HCT116 (cell line): Measurements from ENCODE around the gene PTPN2.

ENCODE experiments used
- CEBPB ChIP-seq: IDR thresholded peaks from 2 replicates; pipeline ENCODE4 v1.6.1; 2012; ENCODE audit warnings: low read depth
- EZH2phosphoT487 ChIP-seq: fragments of 200-600 bp; IDR thresholded peaks from 2 replicates; pipeline ENCODE4 v1.6.1; 2018; ENCODE audit warnings: antibody characterized with exemption, borderline replicate concordance
- POLR2A ChIP-seq: IDR thresholded peaks from 2 replicates; pipeline ENCODE4 v1.7.0; 2011; ENCODE audit warnings: borderline replicate concordance; ENCODE audit not compliant: insufficient read depth, insufficient read length; ENCODE audit errors: extremely low read depth
- ZNF274 ChIP-seq: fragments of 200-500 bp; sonication (Bioruptor generic); IDR thresholded peaks from 2 replicates; pipeline ENCODE4 v1.6.1; 2014; ENCODE audit warnings: mild to moderate bottlenecking, low read depth, low read length, inconsistent platforms
- TF ChIP-seq, protein P1 (sequence below), 3 experiments: fragments of 200-600 bp in 1 of 3; sonication (generic) in 1 of 3; IDR thresholded peaks in 2 of 3; conservative IDR thresholded peaks in 1 of 3; 2 replicates each; pipeline ENCODE4 v1.5.1; 2012 to 2017; ENCODE audit warnings: low read depth in 2 of 3, low read length in 2 of 3, antibody characterized with exemption in 1 of 3, borderline replicate concordance in 1 of 3, control low read depth in 1 of 3, mild to moderate bottlenecking in 1 of 3, mixed read lengths in 1 of 3, mixed run types in 1 of 3, moderate library complexity in 1 of 3; ENCODE audit not compliant: insufficient read depth in 1 of 3
- TF ChIP-seq, protein P2 (sequence below): IDR thresholded peaks from 2 replicates; pipeline ENCODE4 v1.6.1; 2012; ENCODE audit warnings: low read depth
- TF ChIP-seq, protein P3 (sequence below): IDR thresholded peaks from 2 replicates; pipeline ENCODE4 v1.6.1; 2012

DNA sequence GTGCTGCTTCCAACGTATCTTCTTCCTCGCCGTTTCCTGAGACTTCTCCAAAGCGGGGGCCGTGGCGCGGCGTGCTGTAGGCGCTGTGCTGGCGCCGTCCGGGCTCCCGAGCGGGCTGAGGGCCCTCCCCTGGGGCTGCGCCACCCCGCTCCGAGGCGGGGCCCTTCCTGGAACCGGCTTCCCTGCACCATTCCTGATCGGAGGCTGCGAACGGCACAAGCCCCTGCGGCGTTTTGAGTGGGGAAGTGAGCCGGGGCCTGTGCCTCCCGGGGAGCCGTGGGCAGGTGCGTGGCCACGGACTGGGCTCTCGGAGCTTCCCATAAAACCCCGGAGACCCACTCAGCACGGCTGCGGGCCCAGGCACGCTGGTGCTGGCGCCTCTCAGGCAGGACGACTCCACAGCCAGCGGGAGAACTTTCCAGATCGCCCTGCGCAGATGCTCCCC, 106.5 kb downstream of the PTPN2 start:
- TF ChIP-seq, protein P1, sequence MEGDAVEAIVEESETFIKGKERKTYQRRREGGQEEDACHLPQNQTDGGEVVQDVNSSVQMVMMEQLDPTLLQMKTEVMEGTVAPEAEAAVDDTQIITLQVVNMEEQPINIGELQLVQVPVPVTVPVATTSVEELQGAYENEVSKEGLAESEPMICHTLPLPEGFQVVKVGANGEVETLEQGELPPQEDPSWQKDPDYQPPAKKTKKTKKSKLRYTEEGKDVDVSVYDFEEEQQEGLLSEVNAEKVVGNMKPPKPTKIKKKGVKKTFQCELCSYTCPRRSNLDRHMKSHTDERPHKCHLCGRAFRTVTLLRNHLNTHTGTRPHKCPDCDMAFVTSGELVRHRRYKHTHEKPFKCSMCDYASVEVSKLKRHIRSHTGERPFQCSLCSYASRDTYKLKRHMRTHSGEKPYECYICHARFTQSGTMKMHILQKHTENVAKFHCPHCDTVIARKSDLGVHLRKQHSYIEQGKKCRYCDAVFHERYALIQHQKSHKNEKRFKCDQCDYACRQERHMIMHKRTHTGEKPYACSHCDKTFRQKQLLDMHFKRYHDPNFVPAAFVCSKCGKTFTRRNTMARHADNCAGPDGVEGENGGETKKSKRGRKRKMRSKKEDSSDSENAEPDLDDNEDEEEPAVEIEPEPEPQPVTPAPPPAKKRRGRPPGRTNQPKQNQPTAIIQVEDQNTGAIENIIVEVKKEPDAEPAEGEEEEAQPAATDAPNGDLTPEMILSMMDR (IDR thresholded peaks at IDR 0.05 in 2 of 3, conservative IDR thresholded peaks at IDR 0.05 in 1 of 3; ENCODE audit: borderline replicate concordance in 1 of 3, insufficient read depth in 1 of 3, low read depth in 2 of 3, low read length in 2 of 3): no peak
- no peak for TF ChIP-seq EZH2phosphoT487
- TF ChIP-seq, protein P2, sequence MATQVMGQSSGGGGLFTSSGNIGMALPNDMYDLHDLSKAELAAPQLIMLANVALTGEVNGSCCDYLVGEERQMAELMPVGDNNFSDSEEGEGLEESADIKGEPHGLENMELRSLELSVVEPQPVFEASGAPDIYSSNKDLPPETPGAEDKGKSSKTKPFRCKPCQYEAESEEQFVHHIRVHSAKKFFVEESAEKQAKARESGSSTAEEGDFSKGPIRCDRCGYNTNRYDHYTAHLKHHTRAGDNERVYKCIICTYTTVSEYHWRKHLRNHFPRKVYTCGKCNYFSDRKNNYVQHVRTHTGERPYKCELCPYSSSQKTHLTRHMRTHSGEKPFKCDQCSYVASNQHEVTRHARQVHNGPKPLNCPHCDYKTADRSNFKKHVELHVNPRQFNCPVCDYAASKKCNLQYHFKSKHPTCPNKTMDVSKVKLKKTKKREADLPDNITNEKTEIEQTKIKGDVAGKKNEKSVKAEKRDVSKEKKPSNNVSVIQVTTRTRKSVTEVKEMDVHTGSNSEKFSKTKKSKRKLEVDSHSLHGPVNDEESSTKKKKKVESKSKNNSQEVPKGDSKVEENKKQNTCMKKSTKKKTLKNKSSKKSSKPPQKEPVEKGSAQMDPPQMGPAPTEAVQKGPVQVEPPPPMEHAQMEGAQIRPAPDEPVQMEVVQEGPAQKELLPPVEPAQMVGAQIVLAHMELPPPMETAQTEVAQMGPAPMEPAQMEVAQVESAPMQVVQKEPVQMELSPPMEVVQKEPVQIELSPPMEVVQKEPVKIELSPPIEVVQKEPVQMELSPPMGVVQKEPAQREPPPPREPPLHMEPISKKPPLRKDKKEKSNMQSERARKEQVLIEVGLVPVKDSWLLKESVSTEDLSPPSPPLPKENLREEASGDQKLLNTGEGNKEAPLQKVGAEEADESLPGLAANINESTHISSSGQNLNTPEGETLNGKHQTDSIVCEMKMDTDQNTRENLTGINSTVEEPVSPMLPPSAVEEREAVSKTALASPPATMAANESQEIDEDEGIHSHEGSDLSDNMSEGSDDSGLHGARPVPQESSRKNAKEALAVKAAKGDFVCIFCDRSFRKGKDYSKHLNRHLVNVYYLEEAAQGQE: no peak
- TF ChIP-seq POLR2A: no peak
- no peak for TF ChIP-seq CEBPB
- TF ChIP-seq, protein P3, sequence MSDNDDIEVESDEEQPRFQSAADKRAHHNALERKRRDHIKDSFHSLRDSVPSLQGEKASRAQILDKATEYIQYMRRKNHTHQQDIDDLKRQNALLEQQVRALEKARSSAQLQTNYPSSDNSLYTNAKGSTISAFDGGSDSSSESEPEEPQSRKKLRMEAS: no peak
- no peak for TF ChIP-seq ZNF274
